Left renal cortex interstitium (tissue), 4 donors: ENCODE results near the gene RALGPS2. TPM values are rescaled to one million over a fixed set of nuclear protein-coding genes. Genes with fewer than 3 reads are reported as not detected.

ENCODE experiments used
- DNase-seq, 4 donors: peaks; one replicate each; pipeline ENCODE4 v3.0.0-alpha.2; 2013; ENCODE audit warnings: low read depth in 4 of 4, low spot score in 2 of 4, missing footprints in 1 of 4
- polyA plus RNA-seq, 4 donors: library from polyadenylated mRNA; unstranded; fragments of 120-200 nt; gene quantifications; one replicate each; pipeline ENCODE4 v1.2.1, GENCODE V29; 2013; ENCODE audit not compliant: insufficient read length in 4 of 4

Gene RALGPS2
- polyA plus RNA-seq, 4 donors: 29.6 to 35.2 (median 31.7) TPM

DNA sequence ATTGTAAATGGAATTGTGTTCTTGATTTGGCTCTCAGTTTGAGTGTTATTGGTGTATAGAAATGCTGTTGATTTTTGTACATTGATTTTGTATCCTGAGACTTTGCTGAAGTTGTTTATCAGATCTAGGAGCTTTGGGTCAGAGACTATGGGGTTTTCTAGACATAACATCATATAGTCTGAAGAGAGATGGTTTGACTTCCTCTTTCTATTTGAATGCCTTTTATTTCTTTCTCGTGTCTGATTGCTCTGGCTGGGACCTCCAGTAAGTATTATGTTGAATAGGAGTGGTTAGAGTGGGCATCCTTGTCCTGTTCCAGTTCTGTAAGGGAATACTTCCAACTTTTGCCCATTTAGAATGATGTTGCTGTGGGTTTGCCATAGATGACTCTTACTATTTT is 185.0 kb downstream of the RALGPS2 start:
- no peak for DNase-seq

DNA sequence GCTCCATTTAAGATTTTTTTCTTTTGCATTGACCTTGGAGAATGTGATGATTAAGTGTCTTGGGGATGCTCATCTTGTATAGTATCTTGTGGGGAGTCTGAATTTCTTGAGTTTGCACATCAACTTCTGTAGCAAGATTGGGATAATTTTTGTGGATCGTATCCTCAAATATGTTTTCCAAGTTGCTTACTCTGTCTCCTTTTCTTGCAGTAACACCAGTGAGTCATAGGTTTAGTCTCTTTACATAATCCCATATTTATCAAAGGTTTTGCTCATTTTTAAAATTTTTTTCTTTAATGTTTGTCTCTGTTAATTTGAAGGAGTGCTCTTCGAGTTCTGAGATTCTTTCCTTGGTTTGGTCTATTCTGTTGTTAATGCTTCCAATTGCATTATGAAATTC is 187.6 kb downstream of the RALGPS2 start:
- DNase-seq: no peak

DNA sequence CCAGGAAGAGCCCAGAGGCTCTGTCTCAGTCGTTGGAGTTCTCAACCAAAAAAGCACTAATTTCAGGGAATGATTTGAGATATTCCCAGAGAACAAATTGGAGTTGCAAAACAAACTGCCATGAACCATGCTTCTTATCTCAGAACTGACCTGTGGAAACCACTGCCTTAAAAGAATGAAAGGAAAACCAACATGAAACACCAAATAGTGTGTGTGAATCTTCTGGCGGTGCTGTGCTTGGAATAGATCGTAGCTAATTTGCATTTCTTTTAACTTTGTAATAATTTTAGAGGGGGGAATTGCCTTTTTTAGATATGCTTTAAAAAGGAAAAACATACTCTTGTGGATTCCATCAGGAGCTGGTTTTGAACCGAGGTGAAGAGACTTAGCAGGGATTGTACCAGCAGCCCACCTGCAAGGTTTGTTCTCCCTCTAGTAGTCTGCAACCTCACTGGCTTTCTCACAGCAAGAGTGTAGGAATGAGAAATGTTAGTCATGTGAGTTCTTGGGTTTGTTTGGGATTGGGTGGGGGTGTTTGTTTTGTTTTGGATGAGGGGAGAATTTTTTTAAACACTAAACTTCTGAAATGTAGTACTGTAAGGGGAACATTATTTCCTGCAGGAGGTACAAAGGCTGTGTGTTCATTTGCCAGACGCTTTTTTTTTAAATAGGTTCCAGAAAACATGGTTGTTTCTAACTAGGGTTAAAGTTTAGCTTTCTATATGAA is 191.6 kb downstream of the RALGPS2 start:
- DNase-seq: no peak

DNA sequence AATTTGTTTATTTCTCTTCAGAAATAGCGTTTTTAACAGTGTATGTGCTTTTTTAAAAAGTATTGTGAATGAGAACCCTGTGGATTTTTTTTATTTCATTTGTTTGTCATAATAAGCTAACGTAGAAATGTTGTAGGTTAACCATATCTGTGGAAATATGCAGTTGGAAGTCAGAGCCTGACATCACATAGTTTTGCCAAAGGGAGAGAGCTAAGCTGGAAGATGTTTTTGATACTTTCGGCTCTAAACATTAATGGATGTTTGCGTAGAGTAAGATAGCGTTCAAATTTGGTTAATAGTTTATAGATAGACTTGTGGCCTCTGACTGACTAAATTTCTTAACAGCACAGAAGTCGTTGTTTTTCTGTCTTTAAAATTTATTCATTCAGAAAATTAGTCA is 193.3 kb downstream of the RALGPS2 start:
- no peak for DNase-seq

DNA sequence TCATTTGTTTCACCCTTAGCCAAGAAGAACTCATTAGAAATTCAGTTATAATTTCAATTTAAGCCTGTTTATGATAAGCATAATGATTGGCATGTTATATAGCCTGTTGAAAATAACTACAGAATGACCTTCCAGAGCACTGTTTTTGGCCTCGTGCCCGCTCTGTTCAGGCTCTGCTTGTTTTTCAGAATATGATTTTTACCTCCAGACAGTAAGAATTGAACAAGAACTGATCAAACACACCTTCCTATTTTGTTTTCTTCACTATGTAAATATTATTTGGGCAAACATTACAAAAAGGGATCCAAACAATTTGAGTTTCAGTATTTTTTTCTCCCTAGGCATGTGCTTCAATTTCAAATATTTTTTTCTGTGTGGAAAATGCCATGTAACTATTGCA is 193.9 kb downstream of the RALGPS2 start:
- no peak for DNase-seq

DNA sequence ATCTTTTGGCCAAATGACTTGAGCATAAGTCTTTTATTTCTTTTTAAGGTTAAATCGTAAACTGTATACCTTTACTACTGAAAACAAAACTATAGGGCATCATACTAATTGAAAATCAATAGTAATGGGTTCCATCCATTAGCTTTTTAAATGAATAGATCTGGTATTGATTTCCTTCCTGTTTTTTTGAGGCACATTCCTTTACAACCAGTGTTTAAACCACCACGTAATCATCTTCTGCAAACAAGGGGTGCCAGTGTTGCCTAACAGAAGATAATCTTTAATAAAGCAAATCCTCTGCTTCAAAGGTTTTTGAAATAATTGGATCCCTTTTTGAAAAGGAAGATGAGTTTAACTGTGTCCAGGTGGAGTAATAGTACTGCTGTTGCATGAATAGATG is 194.5 kb downstream of the RALGPS2 start:
- no peak for DNase-seq

DNA sequence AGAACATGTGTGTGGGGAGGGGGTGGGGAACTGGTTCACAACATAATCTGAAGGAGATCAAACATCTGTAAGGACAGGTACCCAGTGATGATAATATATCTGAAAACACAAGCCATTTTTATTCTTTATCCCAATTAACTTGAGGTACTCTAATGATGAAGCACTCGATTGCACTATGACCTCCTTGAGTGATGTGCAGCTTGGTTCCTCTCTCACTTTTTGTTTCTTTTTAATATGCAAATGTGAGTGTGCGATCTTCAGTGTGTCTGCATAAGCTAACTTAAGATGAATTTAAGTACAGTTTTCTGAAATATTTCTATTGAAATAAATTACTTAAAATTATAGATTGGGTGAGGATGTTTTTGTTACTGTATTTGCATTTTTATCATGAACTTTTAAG is 196.5 kb downstream of the RALGPS2 start:
- DNase-seq: no peak

DNA sequence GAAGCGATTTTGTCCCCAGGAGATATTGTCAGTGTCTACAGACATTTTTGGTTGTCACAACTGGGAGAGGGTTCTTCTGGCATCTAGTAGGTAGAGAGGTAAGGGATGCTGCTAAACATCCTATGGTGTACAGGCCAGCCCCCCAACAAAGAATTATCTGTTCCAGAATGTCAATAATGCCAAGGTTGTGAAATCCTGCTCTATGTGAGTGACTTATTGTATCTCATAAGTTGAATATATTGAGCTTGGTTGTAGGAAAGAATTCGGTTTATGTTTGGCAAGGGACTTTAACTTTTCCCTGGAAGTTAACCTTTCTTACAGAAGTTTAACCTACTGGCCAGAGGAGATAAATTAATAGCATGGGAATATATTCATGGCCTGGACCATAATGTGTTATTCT is 198.5 kb downstream of the RALGPS2 start:
- no peak for DNase-seq

DNA sequence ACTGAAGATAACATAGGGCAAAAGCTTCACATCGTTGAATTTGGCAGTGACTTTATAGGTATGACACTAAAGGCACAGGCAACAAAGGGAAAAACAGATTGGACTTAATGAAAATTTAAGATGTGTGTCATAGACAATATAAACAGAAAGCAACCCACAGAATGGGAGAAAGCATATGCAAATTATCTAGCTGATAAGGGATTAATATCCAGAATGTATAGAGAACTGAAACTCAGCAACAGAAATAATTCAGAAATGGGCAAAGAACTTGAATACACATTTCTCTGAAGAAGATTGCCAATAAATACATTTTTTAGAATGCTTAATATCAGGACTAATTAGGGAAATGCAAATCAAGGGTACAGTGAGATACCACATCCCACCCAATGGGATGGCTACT is 201.0 kb downstream of the RALGPS2 start:
- no peak for DNase-seq

DNA sequence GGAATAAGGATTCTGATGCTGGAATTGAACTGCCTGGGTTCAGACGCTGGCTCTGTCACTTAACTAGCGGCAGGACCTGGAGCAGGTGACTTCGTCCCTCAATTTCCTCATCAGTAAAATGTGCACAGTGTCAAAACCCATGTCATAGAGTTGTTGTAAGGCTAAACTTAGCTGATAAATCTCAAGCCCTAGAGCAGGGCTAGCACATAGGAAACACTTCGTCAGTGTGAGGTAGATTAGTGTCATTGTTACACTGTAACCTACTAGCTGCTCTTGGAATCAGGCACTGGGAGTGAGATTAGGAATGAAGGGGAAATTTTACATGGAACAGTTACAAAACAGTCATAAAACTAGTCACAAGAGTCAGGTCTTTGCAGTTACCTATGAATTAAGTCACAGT is 202.0 kb downstream of the RALGPS2 start:
- DNase-seq: no peak

DNA sequence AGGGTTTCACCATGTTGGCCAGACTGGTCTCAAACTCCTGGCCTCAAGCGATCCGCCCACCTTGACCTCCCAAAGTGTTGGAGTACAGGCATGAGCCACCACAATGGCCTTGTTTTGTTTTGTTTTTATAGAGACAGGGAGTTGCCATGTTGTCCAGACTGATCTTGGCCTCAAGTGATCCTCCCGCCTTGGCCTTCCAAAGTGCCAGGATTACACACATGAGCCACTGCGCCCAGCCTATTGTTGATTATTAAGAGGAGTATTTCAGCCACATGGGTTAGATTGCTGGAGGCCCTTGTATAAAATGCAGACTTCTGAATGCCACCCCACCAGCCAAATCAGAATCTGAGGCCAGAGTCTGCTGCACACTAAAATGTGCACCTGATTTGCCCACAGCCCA is 203.0 kb downstream of the RALGPS2 start:
- DNase-seq: no peak

DNA sequence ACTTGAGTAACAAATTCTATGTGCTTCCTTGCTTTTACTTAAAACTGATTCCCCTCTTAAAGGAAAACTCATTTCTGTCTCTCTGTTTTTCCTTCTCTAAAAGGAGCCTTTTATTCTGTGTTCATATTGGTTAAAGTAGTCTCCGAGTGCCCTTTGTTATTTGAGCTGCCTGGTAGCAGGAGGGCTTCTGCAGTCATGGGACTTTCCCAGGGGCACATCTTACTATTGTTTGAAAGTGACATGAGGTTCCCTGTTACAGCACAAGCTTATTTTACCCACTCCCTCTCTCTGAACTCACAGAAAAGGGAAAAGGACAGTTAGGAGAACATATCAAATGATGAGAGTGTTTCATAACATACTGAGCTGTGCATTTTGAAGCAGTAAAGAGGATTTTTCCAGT is 203.9 kb downstream of the RALGPS2 start:
- DNase-seq: no peak

DNA sequence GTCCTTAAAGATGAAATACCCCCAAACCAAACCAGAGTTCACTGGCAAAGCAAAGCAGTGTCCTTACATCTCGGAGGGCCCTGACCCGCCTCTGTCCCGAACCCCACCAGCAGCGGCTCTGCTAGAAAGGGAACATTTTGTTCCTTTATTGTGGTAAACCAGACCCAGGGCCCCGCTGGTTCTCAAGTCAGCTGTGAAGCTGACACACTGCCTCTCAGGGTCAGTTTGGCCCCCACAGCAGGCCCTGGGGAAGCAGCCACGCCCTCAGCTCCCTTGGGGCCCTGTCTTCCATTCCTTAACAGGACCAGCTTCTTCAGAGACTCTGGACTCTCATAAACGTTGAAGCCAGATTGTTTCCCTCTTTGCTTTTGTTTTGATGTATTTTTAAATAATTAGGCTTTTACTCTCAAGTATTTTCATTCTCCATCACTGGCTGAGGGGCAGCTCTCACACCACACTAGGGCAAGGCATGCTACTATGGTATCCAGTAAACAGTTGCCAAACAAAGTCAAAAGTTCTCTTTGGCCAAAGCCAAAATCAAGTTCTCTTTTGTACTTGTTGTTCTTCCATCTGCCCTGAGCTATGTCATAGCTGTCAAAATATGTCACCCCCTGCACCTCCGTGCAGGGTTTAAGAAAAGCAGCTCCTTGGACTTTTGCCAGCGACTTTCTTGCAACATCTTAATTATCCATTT is 207.0 kb downstream of the RALGPS2 start:
- DNase-seq: no peak

DNA sequence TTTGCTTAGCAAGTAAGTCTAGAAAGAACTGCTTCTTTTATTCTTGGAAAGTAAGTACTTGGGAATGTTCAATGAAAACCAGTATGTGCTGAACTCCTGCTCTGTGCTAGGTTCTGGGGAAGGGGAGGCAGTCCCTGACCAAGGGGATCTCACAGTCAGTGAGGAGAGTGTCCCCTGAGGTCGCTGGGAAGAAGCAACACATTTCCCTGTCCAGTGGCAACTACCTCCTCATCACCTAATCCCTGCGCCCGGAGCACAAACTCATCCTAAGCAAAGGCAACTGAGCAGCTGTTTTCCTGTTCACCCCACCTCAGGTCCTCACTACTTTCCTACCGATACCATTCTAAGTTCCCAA is 207.5 kb downstream of the RALGPS2 start:
- no peak for DNase-seq

DNA sequence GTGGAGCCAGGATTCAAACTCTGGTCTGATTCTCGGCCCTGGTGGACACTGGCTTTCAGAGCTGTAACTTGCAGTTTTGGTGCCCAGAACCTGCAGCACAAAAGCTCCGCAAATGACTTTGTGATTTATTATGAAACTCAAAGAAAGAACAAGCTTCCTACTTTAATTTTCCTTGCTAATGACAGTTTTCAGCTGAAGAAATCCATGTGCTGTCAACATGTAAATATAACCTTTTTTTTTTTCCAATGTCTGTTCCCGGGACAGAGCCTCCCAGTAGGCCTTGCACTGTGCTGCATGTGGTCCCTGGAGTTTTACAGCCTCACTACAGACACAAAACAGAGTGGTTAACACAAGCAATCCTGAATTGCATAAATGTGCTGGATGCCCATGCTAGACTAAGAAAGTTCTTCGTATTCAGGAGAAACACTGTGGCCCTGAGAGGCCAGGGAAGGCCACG is 208.1 kb downstream of the RALGPS2 start:
- no peak for DNase-seq

DNA sequence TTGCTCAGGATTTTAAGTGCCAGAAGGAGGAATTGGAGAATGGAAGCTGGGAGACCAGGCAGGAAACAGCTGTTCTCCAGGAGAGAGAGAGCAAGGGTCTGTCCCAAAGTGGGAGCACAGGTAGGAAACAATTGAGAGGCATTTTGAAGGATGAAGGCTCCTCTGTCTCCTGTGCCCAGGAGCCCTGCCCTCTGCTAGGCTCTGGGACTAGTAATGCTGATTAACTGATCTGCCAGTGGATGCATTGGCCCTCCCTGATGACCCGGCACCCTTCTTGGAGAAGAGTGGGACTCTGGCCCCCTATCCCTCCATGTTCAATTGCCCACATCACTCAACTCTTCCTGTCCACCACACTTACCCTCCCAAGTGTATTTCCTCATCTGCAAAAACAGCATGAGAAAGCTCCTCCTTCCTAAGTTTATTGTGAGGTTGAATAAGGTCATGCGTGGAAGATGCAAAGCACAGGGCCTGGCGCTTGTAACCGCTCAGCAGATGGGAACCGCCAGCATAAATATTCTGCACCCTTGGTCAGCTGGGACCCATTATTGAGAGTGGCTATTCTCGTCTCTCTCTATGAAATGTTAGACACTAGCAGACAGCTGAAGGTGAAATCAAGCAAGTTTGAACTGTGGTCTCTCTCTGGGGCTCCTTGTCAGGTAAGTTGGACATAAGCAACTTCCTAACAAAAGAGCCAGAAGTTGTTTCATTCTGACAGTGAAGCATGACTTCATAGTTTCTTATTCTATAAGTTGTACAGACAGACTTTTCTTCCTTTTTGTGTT is 208.9 kb downstream of the RALGPS2 start:
- no peak for DNase-seq

DNA sequence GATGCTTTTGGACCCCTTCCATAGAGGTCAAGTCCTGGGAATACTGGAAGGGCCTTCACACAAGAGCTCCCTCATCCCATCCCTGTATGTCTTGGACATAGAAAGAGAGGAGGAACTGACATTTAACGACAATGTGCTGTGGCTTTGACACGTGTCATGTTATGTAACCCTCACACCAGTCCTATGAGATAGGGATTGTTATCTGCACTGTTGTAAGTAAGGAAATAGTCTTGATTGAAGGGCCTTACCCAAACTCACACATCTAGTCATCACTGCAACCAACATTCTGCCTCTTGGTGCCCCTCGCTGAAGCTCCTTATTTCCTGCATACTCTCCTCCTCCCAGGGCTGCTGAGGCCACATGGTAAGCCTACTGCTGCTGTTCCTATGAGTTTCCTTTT is 209.5 kb downstream of the RALGPS2 start:
- DNase-seq: no peak

DNA sequence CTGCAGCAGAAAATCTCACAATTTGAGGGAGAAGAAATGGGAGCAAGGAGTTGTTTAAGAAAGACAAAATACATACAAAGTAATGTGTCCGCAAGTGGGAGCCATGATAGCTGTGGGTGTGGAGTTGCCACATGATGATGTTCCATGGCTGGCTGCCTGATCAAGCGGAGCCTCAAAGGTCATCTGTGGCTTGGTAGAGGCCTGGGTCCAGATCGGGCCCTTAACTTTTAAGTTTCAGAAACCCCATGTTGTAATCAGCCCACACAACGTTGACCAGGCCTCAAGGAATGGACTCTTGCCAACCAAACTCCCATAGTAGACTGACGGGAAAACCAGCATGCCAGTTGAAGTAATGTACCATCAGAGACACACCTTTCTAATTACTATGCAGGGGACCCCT is 210.6 kb downstream of the RALGPS2 start:
- no peak for DNase-seq

DNA sequence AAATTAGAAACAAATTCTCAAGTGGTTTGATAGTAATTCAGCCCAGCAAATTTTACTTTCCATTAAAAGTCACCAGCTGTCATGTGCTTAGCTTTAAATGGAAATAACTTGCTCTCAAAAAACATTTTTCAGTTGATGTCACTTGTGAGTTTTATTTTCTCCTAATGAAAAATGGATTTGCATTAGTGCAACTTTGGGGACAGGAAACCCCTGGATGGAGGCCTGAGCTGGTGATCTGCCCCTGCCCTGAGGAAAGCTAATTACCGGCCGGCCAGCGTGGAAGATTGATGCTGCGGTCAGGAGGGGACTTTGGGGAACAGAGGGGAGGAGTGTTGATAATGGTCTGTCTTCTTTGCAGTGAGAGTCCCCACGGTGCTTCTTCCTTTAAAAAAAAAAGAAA is 212.7 kb downstream of the RALGPS2 start:
- DNase-seq: no peak

DNA sequence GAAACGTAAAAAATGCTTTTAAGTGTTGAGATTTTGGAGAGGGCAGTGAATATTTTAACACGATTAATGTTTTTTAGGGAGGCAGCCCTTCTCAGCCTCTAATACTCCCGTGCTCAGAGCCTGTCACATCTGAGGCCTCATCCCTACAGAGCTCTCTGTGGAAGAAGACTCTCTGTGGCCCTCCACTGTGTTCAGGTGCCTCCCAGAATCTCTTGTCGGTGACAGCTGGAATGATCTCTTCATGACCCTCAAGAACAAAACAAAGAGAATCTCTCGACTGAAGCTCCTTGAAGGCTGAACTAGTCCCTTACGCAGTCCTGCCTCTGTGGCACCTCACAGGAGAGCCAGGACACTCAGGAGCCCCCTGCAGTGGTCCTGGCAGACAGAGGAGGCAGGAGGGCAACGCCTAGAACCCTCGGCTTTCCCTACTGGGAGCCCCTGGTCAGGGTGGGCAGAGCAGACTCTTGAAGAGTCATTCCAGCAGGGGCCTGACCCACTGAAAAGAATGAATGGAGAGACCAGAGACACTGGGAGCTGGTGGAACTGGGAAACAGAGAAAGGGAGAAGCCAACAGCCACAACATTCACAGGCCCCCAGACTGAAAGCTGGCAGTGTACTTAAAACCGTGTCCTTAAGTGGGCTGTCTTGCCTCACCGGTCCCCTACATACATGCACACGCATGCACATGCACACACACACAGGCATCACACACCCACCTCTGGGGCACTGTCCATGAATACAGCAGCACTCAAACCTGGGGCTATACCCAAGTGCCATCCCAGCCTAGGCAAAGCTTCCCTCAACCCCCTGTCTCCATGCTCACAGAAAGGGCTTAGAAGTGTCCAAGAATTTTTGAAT is 213.3 kb downstream of the RALGPS2 start:
- no peak for DNase-seq

DNA sequence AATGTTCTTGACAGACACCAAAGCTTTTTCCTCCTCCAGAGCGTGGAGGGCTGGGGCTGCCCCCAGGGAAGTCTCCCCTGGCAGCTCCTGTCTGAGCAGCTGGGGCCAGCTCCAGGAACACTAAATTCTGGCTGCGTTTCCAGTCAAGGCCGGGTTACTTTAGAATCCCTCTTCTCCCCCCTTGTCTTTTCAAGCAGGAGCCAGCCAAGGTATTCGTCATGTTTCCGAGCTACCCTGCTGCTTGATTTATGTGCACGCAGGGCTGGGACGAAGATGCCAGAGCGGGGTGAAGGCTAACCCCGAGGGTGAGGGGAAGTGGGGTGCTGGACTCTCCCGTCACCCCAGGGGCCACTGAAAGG is 213.9 kb downstream of the RALGPS2 start:
- no peak for DNase-seq
